Calu3 (cell line): ENCODE data around the gene ALMS1. TPM values are rescaled to one million over a fixed set of nuclear protein-coding genes. Genes with fewer than 3 reads are reported as not detected.

ENCODE experiments used
- BruUV-seq: library from RNA; stranded (reverse); fragments of 400-500 nt; replicated peaks from 2 replicates; lab custom pipeline; 2021; lab: Mats Ljungman, UMichigan
- CTCF ChIA-PET: fragments of 300-600 bp; sonication (Branson Sonifier 250); formaldehyde crosslinking; loops from one replicate; lab custom pipeline; 2022; ENCODE audit warnings: antibody characterized with exemption; lab: Charles Lee
- DNase-seq: peaks from one replicate; pipeline ENCODE4 v3.0.0; 2022
- H3K27ac Mint-ChIP-seq: one replicate; pipeline ENCODE4 v1.8.0; 2022; ENCODE audit warnings: mixed read lengths; ENCODE audit not compliant: unreplicated experiment
- H3K27me3 Mint-ChIP-seq: one replicate; pipeline ENCODE4 v1.8.0; 2022; ENCODE audit warnings: mixed read lengths; ENCODE audit not compliant: unreplicated experiment
- H3K36me3 Mint-ChIP-seq: one replicate; pipeline ENCODE4 v1.8.0; 2022; ENCODE audit warnings: mild to moderate bottlenecking, moderate library complexity, mixed read lengths; ENCODE audit not compliant: insufficient read depth, unreplicated experiment
- H3K4me1 Mint-ChIP-seq: one replicate; pipeline ENCODE4 v1.8.0; 2022; ENCODE audit warnings: mild to moderate bottlenecking, low read depth, mixed read lengths; ENCODE audit not compliant: unreplicated experiment
- H3K4me3 Mint-ChIP-seq: one replicate; pipeline ENCODE4 v1.8.0; 2022; ENCODE audit warnings: mild to moderate bottlenecking, low read depth, moderate library complexity, mixed read lengths; ENCODE audit not compliant: unreplicated experiment
- H3K9me3 Mint-ChIP-seq: one replicate; pipeline ENCODE4 v1.8.0; 2022; ENCODE audit warnings: low read depth, mixed read lengths; ENCODE audit not compliant: unreplicated experiment
- CTCF ChIP-seq: fragments of 200-600 bp; IDR thresholded peaks from one replicate; pipeline ENCODE4 v1.8.0; 2022; ENCODE audit warnings: antibody characterized with exemption; ENCODE audit not compliant: unreplicated experiment
- intact Hi-C: fragments of 100-400 bp; cut with micrococcal nuclease; formaldehyde crosslinking; loops from one replicate; pipeline ENCODE4 v1.10.0; 2022; ENCODE audit not compliant: unreplicated experiment
- total RNA-seq: library from RNA; stranded (reverse); gene quantifications from 2 replicates; pipeline ENCODE4 v1.2.3, GENCODE V29; 2022

The ALMS1 gene
- total RNA-seq, 1 experiment from 2014 or later, result 15.8 TPM

GRCh38 chr2:73426176-73426575 is 40.5 kb downstream of the ALMS1 start:
- no peak for DNase-seq
- intact Hi-C loops, result no loop called here
- no peak for TF ChIP-seq CTCF
- Mint-ChIP-seq H3K36me3 (no peaks in the 10 kb centered on the region), H3K4me3 (no peak overlapping the region), H3K27ac (no peak overlapping the region), H3K4me1 (no peaks in the 10 kb centered on the region), H3K27me3 (no peaks in the 10 kb centered on the region), H3K9me3 (no peaks in the 10 kb centered on the region)
- no TSS peak for BruUV-seq
- CTCF ChIA-PET, result interaction anchor here (0.6 kb wide), 1 partner anchor 12 kb away, joined by 4 read pairs; no protein-coding TSS in a partner anchor

GRCh38 chr2:73436019-73436418 is 50.4 kb downstream of the ALMS1 start:
- Mint-ChIP-seq H3K4me3 (no peak overlapping the region), H3K27ac (no peak overlapping the region), H3K4me1 (no peaks in the 10 kb centered on the region), H3K36me3 (no peaks in the 10 kb centered on the region), H3K9me3 (peaks cover 2% of the 10 kb centered on the region), H3K27me3 (no peaks in the 10 kb centered on the region)
- no TSS peak for BruUV-seq
- intact Hi-C loops, result no loop called here
- CTCF ChIA-PET, result no interaction called here
- no peak for DNase-seq
- TF ChIP-seq CTCF, result no peak

- Mint-ChIP-seq H3K9me3 (peaks cover 2% of the 10 kb centered on the region), H3K27ac (peak overlapping the region; percentile 10), H3K36me3 (no peaks in the 10 kb centered on the region), H3K4me1 (peaks cover 8% of the 10 kb centered on the region), H3K4me3 (no peak overlapping the region), H3K27me3 (no peaks in the 10 kb centered on the region)
- CTCF ChIA-PET, result no interaction called here
- no TSS peak for BruUV-seq
- DNase-seq, result no peak
- TF ChIP-seq CTCF, result no peak
- intact Hi-C loops, result no loop called here
Observed at GRCh38 chr2:73444202-73444601, 58.6 kb downstream of the ALMS1 start.

GRCh38 chr2:73448856-73449255 is 63.2 kb downstream of the ALMS1 start:
- Mint-ChIP-seq H3K27me3 (no peaks in the 10 kb centered on the region), H3K36me3 (no peaks in the 10 kb centered on the region), H3K27ac (no peak overlapping the region), H3K4me1 (peaks cover 7% of the 10 kb centered on the region), H3K4me3 (no peak overlapping the region), H3K9me3 (no peaks in the 10 kb centered on the region)
- CTCF ChIA-PET, result no interaction called here
- TF ChIP-seq CTCF, result no peak
- BruUV-seq, result no TSS peak
- intact Hi-C loops, result no loop called here
- DNase-seq, result no peak
